ENCODE data around the gene HEG1.

Gene HEG1

DNA sequence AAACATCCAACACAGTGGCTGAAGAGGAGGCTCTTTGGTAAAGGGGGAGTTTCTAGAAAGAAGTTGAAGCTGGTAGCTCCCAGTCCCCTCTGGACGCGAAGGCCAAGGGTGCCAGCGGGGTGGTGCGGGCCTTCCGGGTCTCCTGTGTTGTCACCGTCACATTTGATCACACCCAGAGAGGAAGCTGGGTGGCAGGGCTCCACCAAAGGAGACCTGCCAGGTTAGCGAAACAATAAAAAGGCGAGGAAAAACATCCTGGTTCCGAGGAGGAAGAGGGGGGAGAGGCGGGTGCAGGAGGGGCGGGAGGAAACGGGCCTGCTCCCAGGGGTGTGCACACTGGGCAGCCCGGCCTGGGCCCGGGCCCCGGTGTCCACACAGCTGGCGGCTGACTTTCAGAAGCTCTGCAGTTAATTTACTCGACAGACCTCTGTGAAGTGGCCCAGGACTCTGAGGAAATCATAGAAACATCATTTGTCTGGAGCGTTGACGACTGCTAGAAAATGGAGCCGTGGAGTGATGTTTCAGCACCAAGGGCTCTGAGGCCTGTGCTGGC lies 12.1 kb downstream of the HEG1 start:
- TF ChIP-seq YY1 (IDR thresholded peaks at IDR 0.05; ENCODE audit: low read depth) (no peak), TEAD4 (IDR thresholded peaks at IDR 0.05) (no peak), MAX (IDR thresholded peaks at IDR 0.05) (no peak), FOXM1 (IDR thresholded peaks at IDR 0.05; ENCODE audit: borderline replicate concordance, low read depth) (no peak), CREB1 (IDR thresholded peaks at IDR 0.05; ENCODE audit: low read depth) (no peak), NFIC (IDR thresholded peaks at IDR 0.05) (no peak)

GRCh38 chr3:125042725-125043406 lies 12.9 kb downstream of the HEG1 start:
- TF ChIP-seq YY1 (IDR thresholded peaks at IDR 0.05; ENCODE audit: low read depth) (no peak), CEBPB (IDR thresholded peaks at IDR 0.05) (no peak), MAX (IDR thresholded peaks at IDR 0.05) (no peak), CREB1 (IDR thresholded peaks at IDR 0.05; ENCODE audit: low read depth) (no peak)

DNA sequence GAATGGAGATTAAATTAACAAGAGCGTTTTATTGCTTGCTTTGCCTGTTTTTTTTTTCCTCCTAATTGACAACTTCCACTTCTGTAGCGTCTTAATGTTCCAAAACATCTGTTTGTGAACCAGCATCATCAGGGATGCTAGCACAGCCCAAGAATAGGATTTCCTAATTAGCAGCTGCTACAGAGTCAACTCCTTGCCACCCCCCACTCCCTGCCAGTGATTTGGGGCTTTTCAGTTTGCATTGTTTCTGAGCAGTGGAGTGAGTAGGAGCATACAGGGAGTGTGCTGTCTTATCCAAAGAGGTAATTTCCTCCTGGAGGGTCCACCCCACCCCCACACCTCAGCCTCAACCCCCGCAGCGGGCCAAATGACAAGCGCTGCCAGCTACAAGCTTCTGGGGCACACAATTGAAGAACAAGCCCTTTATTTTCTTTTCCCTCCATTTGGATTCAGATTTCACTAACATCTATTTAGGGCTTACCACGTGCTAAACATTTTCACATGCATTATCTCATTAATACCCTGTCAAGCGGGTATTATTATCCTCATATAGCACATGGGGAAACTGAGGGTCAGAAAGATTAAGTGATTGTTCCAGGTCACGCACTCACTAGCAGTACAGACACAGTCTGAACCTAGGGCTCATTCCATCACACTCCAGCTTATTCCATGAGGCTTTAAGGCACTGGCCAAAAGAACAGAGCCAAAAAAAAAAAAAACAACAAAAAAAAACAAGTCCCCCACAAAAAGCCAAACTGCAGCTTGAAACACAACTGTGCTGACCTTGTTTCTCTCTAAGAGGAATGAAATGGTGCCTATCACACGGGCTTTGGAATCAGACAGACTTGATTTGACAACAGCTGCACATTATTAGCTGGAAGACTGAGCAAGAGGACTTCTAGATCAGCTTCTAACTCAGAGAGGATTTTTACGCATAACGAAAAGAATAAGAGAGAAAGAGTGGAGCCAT lies 16.4 kb downstream of the HEG1 start:
- TF ChIP-seq ZBTB7A (IDR thresholded peaks at IDR 0.05; ENCODE audit: low read depth) (0 out of 2 replicates have a peak, but pooled peaks have one; percentile 34), CREB1 (IDR thresholded peaks at IDR 0.05; ENCODE audit: low read depth) (no peak), NFIC (IDR thresholded peaks at IDR 0.05) (peak; percentile 29; the same call in 1 of the 2 replicates), YY1 (IDR thresholded peaks at IDR 0.05; ENCODE audit: low read depth) (no peak), FOXM1 (IDR thresholded peaks at IDR 0.05; ENCODE audit: borderline replicate concordance, low read depth) (no peak), EGR1 (IDR thresholded peaks at IDR 0.05) (peak; percentile 40; the same call in 1 of the 2 replicates), EP300 (IDR thresholded peaks at IDR 0.05; ENCODE audit: borderline replicate concordance) (peak; percentile 31; the same call in 1 of the 2 replicates), CEBPB (IDR thresholded peaks at IDR 0.05) (no peak), TEAD4 (IDR thresholded peaks at IDR 0.05) (no peak), USF1 (IDR thresholded peaks at IDR 0.05) (no peak), RAD21 (IDR thresholded peaks at IDR 0.05; ENCODE audit: low read depth) (no peak), MAX (IDR thresholded peaks at IDR 0.05) (no peak), TCF12 (IDR thresholded peaks at IDR 0.05; ENCODE audit: low read depth) (no peak; the same call in 1 of the 2 replicates), TAF1 (IDR thresholded peaks at IDR 0.05; ENCODE audit: low read depth) (no peak)
- TF ChIP-seq, protein P1, sequence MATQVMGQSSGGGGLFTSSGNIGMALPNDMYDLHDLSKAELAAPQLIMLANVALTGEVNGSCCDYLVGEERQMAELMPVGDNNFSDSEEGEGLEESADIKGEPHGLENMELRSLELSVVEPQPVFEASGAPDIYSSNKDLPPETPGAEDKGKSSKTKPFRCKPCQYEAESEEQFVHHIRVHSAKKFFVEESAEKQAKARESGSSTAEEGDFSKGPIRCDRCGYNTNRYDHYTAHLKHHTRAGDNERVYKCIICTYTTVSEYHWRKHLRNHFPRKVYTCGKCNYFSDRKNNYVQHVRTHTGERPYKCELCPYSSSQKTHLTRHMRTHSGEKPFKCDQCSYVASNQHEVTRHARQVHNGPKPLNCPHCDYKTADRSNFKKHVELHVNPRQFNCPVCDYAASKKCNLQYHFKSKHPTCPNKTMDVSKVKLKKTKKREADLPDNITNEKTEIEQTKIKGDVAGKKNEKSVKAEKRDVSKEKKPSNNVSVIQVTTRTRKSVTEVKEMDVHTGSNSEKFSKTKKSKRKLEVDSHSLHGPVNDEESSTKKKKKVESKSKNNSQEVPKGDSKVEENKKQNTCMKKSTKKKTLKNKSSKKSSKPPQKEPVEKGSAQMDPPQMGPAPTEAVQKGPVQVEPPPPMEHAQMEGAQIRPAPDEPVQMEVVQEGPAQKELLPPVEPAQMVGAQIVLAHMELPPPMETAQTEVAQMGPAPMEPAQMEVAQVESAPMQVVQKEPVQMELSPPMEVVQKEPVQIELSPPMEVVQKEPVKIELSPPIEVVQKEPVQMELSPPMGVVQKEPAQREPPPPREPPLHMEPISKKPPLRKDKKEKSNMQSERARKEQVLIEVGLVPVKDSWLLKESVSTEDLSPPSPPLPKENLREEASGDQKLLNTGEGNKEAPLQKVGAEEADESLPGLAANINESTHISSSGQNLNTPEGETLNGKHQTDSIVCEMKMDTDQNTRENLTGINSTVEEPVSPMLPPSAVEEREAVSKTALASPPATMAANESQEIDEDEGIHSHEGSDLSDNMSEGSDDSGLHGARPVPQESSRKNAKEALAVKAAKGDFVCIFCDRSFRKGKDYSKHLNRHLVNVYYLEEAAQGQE (IDR thresholded peaks at IDR 0.05; ENCODE audit: low read depth), result no peak

GRCh38 chr3:125037498-125038150 lies 18.2 kb downstream of the HEG1 start:
- TF ChIP-seq NFIC (IDR thresholded peaks at IDR 0.05), result no peak
- TF ChIP-seq EP300 (IDR thresholded peaks at IDR 0.05; ENCODE audit: borderline replicate concordance), result no peak
- TF ChIP-seq, protein P1 (IDR thresholded peaks at IDR 0.05; ENCODE audit: low read depth), result no peak
- TF ChIP-seq CEBPB (IDR thresholded peaks at IDR 0.05), result no peak
- TF ChIP-seq TAF1 (IDR thresholded peaks at IDR 0.05; ENCODE audit: low read depth), result no peak
- no peak for TF ChIP-seq TCF12 (IDR thresholded peaks at IDR 0.05; ENCODE audit: low read depth)
- TF ChIP-seq CREB1 (IDR thresholded peaks at IDR 0.05; ENCODE audit: low read depth), result no peak
- no peak for TF ChIP-seq TEAD4 (IDR thresholded peaks at IDR 0.05)
- TF ChIP-seq MAX (IDR thresholded peaks at IDR 0.05), result no peak
- no peak for TF ChIP-seq RAD21 (IDR thresholded peaks at IDR 0.05; ENCODE audit: low read depth)
- no peak for TF ChIP-seq YY1 (IDR thresholded peaks at IDR 0.05; ENCODE audit: low read depth)
- TF ChIP-seq USF1 (IDR thresholded peaks at IDR 0.05), result no peak
- no peak for TF ChIP-seq FOXM1 (IDR thresholded peaks at IDR 0.05; ENCODE audit: borderline replicate concordance, low read depth)
- TF ChIP-seq ZBTB7A (IDR thresholded peaks at IDR 0.05; ENCODE audit: low read depth), result no peak
- no peak for TF ChIP-seq EGR1 (IDR thresholded peaks at IDR 0.05)
